ENCODE measurements around the gene AMN.
"Not testable (repeated sequence)": the region's sequence is repeated elsewhere in the genome, so short reads cannot be mapped to it uniquely, and the experiment has no call there.

The AMN gene

GRCh38 chr14:102922490-102923200 lies at the start of gene AMN:
TSS of gene AMN (plus strand) at chr14:102922663. CDS start at chr14:102922689, 26 bp downstream.
- DNase-seq = no peak

GRCh38 chr14:102873131-102873530 lies 49.3 kb upstream of the AMN start:
- DNase-seq = no peak

- DNase-seq = no peak
Measured at GRCh38 chr14:102873546-102874061, 48.9 kb upstream of the AMN start.

DNA sequence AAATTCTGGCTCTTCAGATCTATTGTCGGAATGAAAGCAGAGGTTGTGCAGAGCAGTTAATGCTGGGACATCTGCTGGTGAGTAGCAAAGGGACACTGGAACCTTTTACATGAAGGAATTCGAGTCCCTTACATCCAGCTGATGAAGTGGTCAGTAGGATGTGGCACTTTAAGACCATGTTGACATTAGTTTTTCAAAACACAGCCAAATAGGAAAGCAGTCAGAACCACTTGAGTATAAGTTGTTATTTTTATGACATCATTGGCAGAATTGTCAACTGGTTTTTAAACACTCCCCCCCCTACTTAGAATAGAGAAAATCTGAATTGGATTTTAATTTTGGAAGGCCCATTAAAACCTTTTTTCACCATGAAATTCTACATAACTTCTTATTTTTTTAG lies 46.8 kb upstream of the AMN start:
- DNase-seq = no peak

DNA sequence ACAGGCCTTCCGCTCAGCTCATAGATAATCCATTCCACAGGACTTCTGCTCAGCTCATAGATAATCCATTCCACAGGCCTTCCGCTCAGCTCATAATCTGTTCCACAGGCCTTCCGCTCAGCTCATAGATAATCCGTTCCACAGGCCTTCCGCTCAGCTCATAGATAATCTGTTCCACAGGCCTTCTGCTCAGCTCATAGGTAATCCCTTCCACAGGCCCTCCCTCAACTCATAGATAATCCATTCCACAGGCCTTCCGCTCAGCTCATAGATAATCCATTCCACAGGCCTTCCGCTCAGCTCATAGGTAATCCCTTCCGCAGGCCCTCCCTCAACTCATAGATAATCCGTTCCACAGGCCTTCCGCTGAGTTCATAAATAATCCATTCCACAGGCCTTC lies 45.0 kb upstream of the AMN start:
- not testable (repeated sequence) for DNase-seq

DNA sequence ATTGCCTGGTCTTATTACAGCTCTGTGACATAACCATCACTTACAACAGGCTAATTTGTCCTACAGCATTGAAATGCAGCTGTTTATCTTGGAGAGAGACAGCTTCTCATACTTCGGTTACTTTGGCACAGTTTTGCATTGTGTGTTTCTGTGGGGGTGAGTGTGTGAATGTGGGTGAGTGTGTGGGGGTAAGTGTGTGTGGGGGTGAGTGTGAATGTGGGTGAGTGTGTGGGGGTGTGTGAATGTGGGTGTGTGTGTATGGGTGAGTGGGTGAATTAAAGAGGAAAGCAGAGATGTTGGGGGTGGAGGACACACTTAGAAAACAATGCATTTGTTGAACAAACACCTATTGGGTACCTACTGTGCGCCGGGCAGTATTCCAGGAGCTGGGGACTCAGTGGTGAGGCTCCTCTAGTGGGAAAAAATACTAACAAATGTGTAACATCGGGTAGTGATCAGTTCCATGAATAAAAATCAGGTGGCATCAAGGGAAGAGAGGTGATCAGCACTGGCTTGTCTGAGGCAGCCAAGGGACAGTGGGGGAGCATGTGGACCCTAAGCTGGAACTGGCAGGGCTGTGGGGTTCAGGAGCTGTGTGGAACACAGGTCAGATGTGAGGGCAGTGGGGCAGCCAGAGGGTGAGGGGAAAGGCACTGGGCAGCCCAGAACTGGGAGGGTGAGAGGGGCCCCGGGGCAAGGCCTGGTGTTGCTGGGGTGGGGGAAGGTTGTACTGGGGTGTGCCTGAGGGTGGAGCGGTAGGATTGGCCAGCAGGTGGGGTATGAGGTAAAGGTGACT lies 44.1 kb upstream of the AMN start:
- no peak for DNase-seq

DNA sequence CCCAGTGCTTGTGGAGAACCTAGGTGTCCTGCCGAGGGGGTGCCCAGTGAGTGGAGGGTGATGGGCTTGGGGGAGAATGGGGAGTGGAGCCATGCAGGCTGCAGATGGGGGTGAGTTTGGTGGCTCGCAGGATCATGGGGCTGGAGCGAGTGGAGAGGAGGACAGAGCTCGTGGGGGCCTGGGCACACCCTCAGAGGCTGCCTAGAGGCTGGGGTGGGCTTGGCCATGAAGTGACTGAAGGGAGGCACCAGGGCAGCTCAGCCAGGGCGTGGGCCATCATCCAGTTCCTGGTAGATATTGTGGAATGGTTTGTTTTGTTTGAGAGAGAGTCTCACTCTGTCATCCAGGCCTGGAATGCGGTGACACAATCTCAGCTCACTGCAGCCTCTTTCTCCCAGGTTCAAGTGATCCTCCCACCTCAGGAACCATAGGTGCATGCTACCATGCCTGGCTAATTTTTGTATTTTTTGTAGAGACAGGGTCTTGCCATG lies 43.4 kb upstream of the AMN start:
- no peak for DNase-seq

- no peak for DNase-seq
Measured at GRCh38 chr14:102882226-102882906, 40.1 kb upstream of the AMN start.

DNA sequence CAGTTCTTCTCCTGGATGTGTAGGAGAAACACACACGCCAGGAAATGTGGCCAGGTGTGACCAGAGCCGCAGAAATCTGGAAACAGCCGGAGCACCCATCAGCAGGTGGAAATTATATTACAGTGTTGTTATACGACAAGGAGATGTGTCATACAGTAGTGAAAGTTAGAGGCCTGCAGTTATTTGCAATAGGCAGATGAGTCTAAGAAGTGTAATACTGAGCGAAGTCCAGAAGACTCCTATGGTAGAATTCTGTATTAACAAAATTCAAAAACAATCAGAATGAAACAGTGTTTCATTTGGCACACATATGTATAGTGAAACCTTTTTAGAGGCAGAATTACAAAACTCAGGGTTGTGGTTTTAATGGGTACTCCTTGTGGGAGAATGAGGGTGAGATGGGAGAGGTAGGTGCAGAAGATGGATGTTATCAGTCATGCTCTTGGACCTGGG lies 39.3 kb upstream of the AMN start:
- no peak for DNase-seq

DNA sequence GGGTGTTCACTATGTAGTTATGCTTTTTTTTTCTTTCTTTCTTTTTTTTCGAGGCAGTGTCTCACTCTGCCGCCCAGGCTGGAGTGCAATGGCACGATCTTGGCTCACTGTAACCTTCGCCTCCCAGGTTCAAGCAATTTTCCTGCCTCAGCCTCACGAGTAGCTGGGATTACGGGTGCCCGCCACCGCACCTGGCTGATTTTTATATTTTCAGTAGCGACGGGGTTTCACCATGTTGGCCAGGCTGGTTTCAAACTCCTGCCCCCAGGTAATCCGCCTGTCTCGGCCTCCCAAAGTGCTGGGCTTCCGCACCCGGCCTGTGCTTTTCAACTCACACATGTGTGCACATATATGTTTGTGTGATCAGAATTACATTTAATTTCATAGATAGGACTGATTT lies 38.9 kb upstream of the AMN start:
- no peak for DNase-seq

GRCh38 chr14:102885737-102886447 lies 36.6 kb upstream of the AMN start:
- DNase-seq = no peak

DNA sequence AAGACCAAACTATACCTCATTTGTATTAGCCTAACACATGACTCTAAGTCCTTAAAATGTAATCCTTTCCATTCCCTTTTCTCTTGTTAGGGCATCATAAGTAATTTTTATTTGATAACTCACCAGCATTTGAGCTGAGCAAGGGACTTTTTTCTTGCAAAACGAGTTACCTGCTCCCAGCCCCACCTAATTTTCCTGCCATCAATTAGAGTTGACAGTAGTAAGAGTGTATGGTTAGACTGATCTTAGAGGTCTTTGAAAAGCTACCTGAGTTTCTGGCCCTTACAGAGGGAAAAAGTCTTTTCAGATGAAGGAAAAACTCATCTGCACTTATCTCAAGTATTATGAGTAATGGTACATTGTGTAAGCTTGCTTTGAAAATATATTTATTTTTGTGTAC lies 33.7 kb upstream of the AMN start:
- DNase-seq = no peak

DNA sequence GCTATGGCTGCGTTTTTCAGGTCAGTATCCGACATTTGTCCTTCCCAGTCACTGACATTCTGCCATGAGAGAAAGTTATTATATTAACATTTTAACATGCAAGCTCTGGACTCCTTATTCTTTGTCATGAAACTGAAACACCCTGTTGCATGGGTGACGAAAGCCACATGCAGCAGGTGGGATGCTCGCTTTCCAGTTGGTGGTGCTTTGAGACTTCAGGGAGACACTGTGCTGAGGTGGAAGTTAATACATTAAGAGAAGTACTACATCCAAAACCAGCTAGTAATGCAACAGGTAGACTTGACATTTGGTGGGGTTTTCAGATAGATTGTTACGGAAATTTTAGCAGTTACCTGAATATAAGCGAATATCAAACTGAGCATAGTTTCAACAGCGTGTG lies 32.8 kb upstream of the AMN start:
- DNase-seq = no peak

DNA sequence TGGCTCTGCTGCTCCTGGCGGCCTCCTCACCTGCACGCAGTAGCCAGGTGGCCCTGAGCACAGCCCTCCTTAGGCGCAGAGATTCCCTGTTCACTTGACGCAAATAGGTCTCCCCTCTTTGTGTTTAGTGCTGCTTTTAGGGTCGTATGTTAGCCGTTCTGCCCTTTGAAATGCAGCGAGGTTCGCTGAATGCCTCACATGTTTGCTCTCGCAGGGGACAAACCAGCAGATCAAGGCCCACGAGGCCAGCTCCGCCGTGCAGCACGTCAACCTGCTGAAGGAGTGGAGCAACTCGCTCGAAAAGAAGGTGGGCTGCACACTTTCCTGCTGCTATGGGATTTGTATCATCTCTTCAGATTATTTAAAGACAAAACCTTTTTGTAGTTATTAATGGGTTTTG lies 31.4 kb upstream of the AMN start:
- no peak for DNase-seq

GRCh38 chr14:102891556-102891955 lies 30.9 kb upstream of the AMN start:
- DNase-seq = no peak

GRCh38 chr14:102892651-102893050 lies 29.8 kb upstream of the AMN start:
- DNase-seq = no peak

DNA sequence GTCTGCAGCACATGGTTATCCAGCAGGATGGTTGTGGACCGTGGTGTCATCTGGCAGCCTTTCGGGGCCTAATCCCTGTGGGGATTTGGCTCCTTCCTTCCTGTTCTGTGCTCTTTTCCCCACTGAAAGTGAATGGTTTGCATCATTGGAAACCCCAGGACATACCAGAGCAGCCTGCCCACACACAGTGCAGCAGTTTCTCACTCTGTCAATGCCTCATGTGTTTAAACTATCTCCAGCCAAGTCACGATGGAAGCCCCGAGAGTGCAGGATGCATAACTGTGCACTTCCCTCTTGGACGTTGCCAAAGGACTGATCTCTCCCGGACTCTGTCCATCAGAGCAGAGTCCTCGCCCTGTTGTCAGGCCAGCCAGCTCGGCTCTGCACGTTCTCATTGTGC lies 29.0 kb upstream of the AMN start:
- no peak for DNase-seq

DNA sequence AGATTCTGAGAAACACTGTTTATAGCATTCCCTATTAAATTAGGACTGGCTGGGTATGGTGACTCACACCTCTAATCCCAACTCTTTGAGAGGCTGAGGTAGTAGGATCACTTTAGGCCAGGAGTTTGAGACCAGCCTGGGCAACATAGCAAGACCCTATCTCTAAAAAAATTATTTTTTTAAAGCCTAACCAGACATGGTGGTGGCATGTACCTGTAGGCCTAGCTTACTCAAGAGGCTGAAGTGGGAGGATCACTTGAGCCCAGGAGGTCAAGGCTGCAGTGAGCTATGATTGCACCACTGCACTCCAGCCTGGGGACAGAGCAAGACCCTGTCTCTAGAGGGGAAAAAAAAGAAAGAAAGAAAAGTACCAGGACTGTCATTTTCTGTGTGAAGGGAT lies 25.7 kb upstream of the AMN start:
- not testable (repeated sequence) for DNase-seq

- DNase-seq = no peak
Measured at GRCh38 chr14:102897299-102898027, 25.0 kb upstream of the AMN start.

GRCh38 chr14:102898298-102898697 lies 24.2 kb upstream of the AMN start:
- DNase-seq = no peak

DNA sequence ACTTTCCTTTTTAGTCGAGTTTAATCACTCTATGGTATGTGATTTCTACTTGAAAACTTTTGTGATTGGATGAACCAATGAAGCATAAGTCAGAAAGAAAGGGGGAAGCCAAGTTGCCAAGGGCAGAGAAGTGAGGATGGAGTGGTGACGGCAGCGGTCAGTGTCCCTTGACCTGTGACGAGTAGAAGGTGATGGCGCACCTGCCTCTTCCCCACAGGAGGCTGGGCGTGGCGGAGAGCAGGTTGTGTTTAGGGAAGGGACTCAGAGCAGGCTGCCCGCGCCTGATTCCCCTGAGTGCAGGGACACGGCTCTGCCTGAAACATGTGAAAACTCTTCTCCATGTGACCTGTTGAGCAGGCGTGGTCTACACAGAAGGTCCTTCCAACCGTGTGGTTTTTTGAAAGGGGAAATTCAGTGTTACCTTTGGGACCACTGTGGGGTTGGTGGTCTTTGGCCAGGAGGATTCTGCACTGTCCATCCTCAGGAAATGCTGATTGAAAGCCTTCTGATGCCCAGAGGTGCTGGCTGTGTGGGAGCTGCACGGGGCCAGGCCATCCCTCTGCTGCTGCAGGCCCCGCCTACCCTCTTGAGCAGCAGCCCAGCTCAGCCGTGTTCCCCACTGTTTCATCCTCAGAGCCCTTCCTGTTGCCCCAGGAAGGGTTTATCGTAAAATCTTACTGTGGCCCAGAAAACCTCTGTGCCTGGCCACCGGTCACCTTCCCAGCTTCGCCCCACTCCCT lies 23.5 kb upstream of the AMN start:
- DNase-seq = no peak

Measured in activated CD8-positive, alpha-beta memory T cell treated with anti-CD3 and anti-CD28 coated beads, Interleukin-2, amount 50 U/mL, for 48 hours (primary cell).